Upper lobe of left lung (tissue), 4 donors: Measurements from ENCODE around the gene RAB11FIP3.

Source experiments
- CTCF ChIP-seq, 6 experiments: fragments of 450-650 bp in 4 of 6; fragments of 200-600 bp in 2 of 6; sonication (generic) in 2 of 6; IDR thresholded peaks; one replicate each; pipeline ENCODE4 v1.5.1; 2016 to 2019; ENCODE audit warnings: antibody characterized with exemption in 6 of 6
- POLR2AphosphoS5 ChIP-seq, 2 donors: sonication (generic); formaldehyde crosslinking; IDR thresholded peaks; one replicate each; pipeline ENCODE4 v1.5.1; 2017; ENCODE audit warnings: antibody characterized with exemption in 2 of 2

DNA sequence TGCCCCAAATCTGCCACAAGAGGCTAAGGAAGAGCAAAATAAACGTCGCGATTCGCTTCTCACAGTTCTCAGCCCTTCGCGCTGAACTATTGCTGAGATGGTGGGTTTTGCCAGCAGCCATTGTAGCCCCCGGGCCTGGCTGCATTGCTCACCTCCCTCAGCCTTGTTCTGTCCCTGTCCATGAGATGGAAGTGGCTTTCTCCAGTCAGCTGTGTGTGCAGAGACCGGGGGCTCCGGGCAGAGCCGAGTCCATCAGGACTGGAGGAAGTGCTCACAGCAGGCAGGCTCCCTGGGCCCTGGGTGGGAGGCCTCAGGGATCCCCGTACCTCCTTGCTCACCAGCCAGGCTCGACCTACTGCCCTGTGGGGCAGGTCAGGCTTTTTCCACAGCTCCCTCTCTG lies 74.5 kb downstream of the RAB11FIP3 start:
- TF ChIP-seq CTCF (IDR thresholded peaks at IDR 0.05) (no peak), POLR2AphosphoS5 (IDR thresholded peaks at IDR 0.05) (no peak)
